Endothelial cell of umbilical vein (primary cell): Measurements from ENCODE around the gene CLOCK. TPM values are rescaled to one million over a fixed set of nuclear protein-coding genes. Genes with fewer than 3 reads are reported as not detected.

Experiments
- BruUV-seq: library from RNA; stranded (reverse); fragments of 400-500 nt; replicated peaks from 2 replicates; lab custom pipeline; 2021; lab: Mats Ljungman, UMichigan
- CTCF ChIA-PET: fragments of 300-600, 350-600 bp; sonication (Branson Sonifier 250); formaldehyde crosslinking; loops from one replicate; lab custom pipeline; 2021; ENCODE audit warnings: antibody characterized with exemption, inconsistent platforms; lab: Charles Lee
- POLR2A ChIA-PET: fragments of 300-600, 350-600 bp; sonication (Branson Sonifier 250); formaldehyde crosslinking; loops from one replicate; lab custom pipeline; 2021; ENCODE audit warnings: antibody characterized with exemption, inconsistent platforms; lab: Charles Lee
- DNase-seq: peaks from one replicate; pipeline ENCODE4 v3.0.0-alpha.2; 2011; ENCODE audit warnings: low read depth, low spot score
- FAIRE-seq: peaks from 2 replicates; lab custom pipeline; 2011; peaks lifted over from hg19 to GRCh38; lab: Jason Lieb, UNC
- H2AFZ ChIP-seq: 2 replicates; pipeline ENCODE4 v1.6.0; 2012; ENCODE audit warnings: low read depth, low read length, control low read depth, inconsistent platforms
- H3K27ac ChIP-seq: 2 replicates; pipeline ENCODE4 v1.5.1; 2011; ENCODE audit warnings: low read depth, mild to moderate bottlenecking, control low read depth, low read length, moderate library complexity; ENCODE audit not compliant: insufficient read depth
- H3K27me3 ChIP-seq, 2 experiments: 2 replicates each; pipeline versions ENCODE4 v1.6.0 to v1.6.1; 2011; ENCODE audit warnings: low read length in 2 of 2, mixed read lengths in 1 of 2; ENCODE audit not compliant: control insufficient read depth in 2 of 2, insufficient read depth in 2 of 2
- H3K36me3 ChIP-seq, 2 experiments: 2 replicates in 1 of 2; 3 replicates in 1 of 2; pipeline ENCODE4 v1.5.1; 2011; ENCODE audit warnings: low read length in 2 of 2, mild to moderate bottlenecking in 1 of 2, moderate library complexity in 1 of 2; ENCODE audit not compliant: control insufficient read depth in 2 of 2, insufficient read depth in 2 of 2; ENCODE audit errors: extremely low read depth in 1 of 2
- H3K4me1 ChIP-seq: 3 replicates; pipeline ENCODE4 v1.5.1; 2011; ENCODE audit warnings: mild to moderate bottlenecking, low read length; ENCODE audit not compliant: control insufficient read depth, insufficient read depth; ENCODE audit errors: extremely low read depth
- H3K4me2 ChIP-seq: 2 replicates; pipeline ENCODE4 v1.6.1; 2011; ENCODE audit warnings: low read length, control low read depth, mixed read lengths; ENCODE audit not compliant: insufficient read depth
- H3K4me3 ChIP-seq, 3 experiments: fragments of 200-600 bp in 1 of 3; sonication (generic), shearing (Covaris generic) in 1 of 3; replicated peaks in 1 of 3; 2 replicates each; pipeline ENCODE4 v1.5.1; 2011 to 2016; ENCODE audit warnings: control low read depth in 3 of 3, low read length in 3 of 3, mild to moderate bottlenecking in 2 of 3, inconsistent platforms in 1 of 3, low read depth in 1 of 3, moderate library complexity in 1 of 3; ENCODE audit not compliant: insufficient read depth in 1 of 3
- H3K79me2 ChIP-seq: 2 replicates; pipeline ENCODE4 v1.6.0; 2012; ENCODE audit warnings: low read length, inconsistent platforms; ENCODE audit not compliant: control insufficient read depth, insufficient read depth
- H3K9ac ChIP-seq: replicated peaks from 2 replicates; pipeline ENCODE3; 2011; ENCODE audit warnings: low read length, control low read depth; ENCODE audit not compliant: insufficient read depth; ENCODE audit errors: extremely low read depth
- H3K9me1 ChIP-seq: replicated peaks from 3 replicates; pipeline ENCODE4 v1.6.0; 2011; ENCODE audit warnings: mild to moderate bottlenecking, low read length; ENCODE audit not compliant: control insufficient read depth, insufficient read depth; ENCODE audit errors: extremely low read depth
- H3K9me3 ChIP-seq: replicated peaks from 2 replicates; pipeline ENCODE4 v1.5.1; 2012; ENCODE audit warnings: low read length, inconsistent platforms; ENCODE audit not compliant: control insufficient read depth, insufficient read depth
- H4K20me1 ChIP-seq: replicated peaks from 2 replicates; pipeline ENCODE3; 2011; ENCODE audit warnings: mild to moderate bottlenecking, low read length; ENCODE audit not compliant: control insufficient read depth, insufficient read depth; ENCODE audit errors: extremely low read depth
- EZH2 ChIP-seq: IDR thresholded peaks from 2 replicates; pipeline ENCODE4 v1.6.1; 2012; ENCODE audit warnings: borderline replicate concordance, low read depth, mild to moderate bottlenecking, moderate library complexity, low read length, inconsistent platforms; ENCODE audit not compliant: severe bottlenecking
- FOS ChIP-seq: IDR thresholded peaks from 2 replicates; pipeline ENCODE4 v1.6.1; 2011; ENCODE audit warnings: mild to moderate bottlenecking, low read length, moderate library complexity, borderline replicate concordance; ENCODE audit not compliant: insufficient read depth
- GATA2 ChIP-seq: IDR thresholded peaks from 2 replicates; pipeline ENCODE4 v1.7.0; 2011; ENCODE audit warnings: low read depth, mild to moderate bottlenecking, moderate library complexity, mixed read lengths, low read length; ENCODE audit not compliant: insufficient read length, insufficient read depth
- JUN ChIP-seq: IDR thresholded peaks from 2 replicates; pipeline ENCODE4 v1.6.1; 2011; ENCODE audit warnings: borderline replicate concordance, low read depth; ENCODE audit not compliant: insufficient read length, insufficient read depth
- MYC ChIP-seq: IDR thresholded peaks from one replicate; pipeline ENCODE4 v1.6.1; 2011; ENCODE audit warnings: mild to moderate bottlenecking, low read depth, low read length
- POLR2A ChIP-seq: IDR thresholded peaks from 2 replicates; pipeline ENCODE4 v1.6.1; 2012; ENCODE audit warnings: low read depth, mild to moderate bottlenecking, control low read depth, low read length
- POLR2AphosphoS5 ChIP-seq: IDR thresholded peaks from 2 replicates; pipeline ENCODE4 v1.6.1; 2012; ENCODE audit warnings: low read depth, mild to moderate bottlenecking, control low read depth, low read length, moderate library complexity; ENCODE audit not compliant: insufficient read depth
- dilution Hi-C: fragments of 300-500 bp; cut with MboI; formaldehyde crosslinking; loops from one replicate; pipeline ENCODE4 v1.15.0; 2019; ENCODE audit warnings: low sequenced_read_pairs; ENCODE audit not compliant: extremely low pct_ligation_motif_present
- intact Hi-C: fragments of 100-400 bp; cut with micrococcal nuclease; formaldehyde crosslinking; loops from one replicate; pipeline ENCODE4 v1.10.0; 2022
- polyA plus RNA-seq, 4 experiments: library from polyadenylated mRNA; depleted of rRNA in 3 of 4; stranded (reverse) in 3 of 4; unstranded in 1 of 4; fragments of >200 nt; gene quantifications; 2 replicates each; pipeline versions ENCODE4 v1.2.1 to v1.2.3, GENCODE V29; 2011 to 2012; ENCODE audit warnings: missing spikeins in 1 of 4
- total RNA-seq: library from RNA; stranded (reverse); gene quantifications from 2 replicates; pipeline ENCODE4 v1.2.3, GENCODE V29; 2021
- TF ChIP-seq, protein P1 (sequence below): IDR thresholded peaks from 2 replicates; pipeline ENCODE4 v1.6.1; 2011; ENCODE audit not compliant: insufficient read depth, insufficient read length
- TF ChIP-seq, protein P2 (sequence below), 2 donors: IDR thresholded peaks; 1 replicate in 1 of 2; 2 replicates in 1 of 2; pipeline ENCODE4 v1.5.1; 2011; ENCODE audit warnings: low read length in 2 of 2, mild to moderate bottlenecking in 2 of 2, moderate library complexity in 2 of 2, control low read depth in 1 of 2, inconsistent platforms in 1 of 2, low read depth in 1 of 2; ENCODE audit not compliant: insufficient read depth in 1 of 2; ENCODE audit errors: extremely low read depth in 1 of 2

Gene CLOCK
- total and polyA plus RNA-seq, 2 donors (not counting 3 experiments of a cell fraction or from before 2014, with no cell fraction given), result 7.5 to 23.8 TPM

GRCh38 chr4:55382488-55383003, 164.2 kb downstream of the CLOCK start:
- FAIRE-seq (no peak), DNase-seq (no peak)
- H3K79me2 ChIP-seq, result no peaks in the 10 kb centered on the region
- H3K36me3 ChIP-seq, result no peaks in the 10 kb centered on the region
- no peaks in the 10 kb centered on the region for H3K9me1 ChIP-seq
- H2AFZ ChIP-seq, result no peak overlapping the region
- dilution Hi-C loops (no loop called here), intact Hi-C loops (no loop called here)
- ChIA-PET POLR2A (no interaction called here), CTCF (no interaction called here)
- no peaks in the 10 kb centered on the region for H4K20me1 ChIP-seq
- H3K27ac ChIP-seq, result no peak overlapping the region
- H3K9ac ChIP-seq, result no peak overlapping the region
- H3K27me3 ChIP-seq, result no peaks in the 10 kb centered on the region
- no TSS peak for BruUV-seq
- no peaks in the 10 kb centered on the region for H3K4me1 ChIP-seq
- TF ChIP-seq MYC (no peak), JUN (no peak), EZH2 (no peak), POLR2A (no peak), GATA2 (no peak), FOS (no peak), POLR2AphosphoS5 (no peak)
- TF ChIP-seq, protein P1, sequence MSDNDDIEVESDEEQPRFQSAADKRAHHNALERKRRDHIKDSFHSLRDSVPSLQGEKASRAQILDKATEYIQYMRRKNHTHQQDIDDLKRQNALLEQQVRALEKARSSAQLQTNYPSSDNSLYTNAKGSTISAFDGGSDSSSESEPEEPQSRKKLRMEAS, result no peak
- TF ChIP-seq, protein P2, sequence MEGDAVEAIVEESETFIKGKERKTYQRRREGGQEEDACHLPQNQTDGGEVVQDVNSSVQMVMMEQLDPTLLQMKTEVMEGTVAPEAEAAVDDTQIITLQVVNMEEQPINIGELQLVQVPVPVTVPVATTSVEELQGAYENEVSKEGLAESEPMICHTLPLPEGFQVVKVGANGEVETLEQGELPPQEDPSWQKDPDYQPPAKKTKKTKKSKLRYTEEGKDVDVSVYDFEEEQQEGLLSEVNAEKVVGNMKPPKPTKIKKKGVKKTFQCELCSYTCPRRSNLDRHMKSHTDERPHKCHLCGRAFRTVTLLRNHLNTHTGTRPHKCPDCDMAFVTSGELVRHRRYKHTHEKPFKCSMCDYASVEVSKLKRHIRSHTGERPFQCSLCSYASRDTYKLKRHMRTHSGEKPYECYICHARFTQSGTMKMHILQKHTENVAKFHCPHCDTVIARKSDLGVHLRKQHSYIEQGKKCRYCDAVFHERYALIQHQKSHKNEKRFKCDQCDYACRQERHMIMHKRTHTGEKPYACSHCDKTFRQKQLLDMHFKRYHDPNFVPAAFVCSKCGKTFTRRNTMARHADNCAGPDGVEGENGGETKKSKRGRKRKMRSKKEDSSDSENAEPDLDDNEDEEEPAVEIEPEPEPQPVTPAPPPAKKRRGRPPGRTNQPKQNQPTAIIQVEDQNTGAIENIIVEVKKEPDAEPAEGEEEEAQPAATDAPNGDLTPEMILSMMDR (IDR thresholded peaks at IDR 0.05; ENCODE audit: extremely low read depth in 1 of 2, insufficient read depth in 1 of 2, low read depth in 1 of 2, low read length in 2 of 2), result no peak
- H3K4me3 ChIP-seq, result no peak overlapping the region
- no peak overlapping the region for H3K4me2 ChIP-seq
- no peaks in the 10 kb centered on the region for H3K9me3 ChIP-seq
